Esophagus muscularis mucosa (tissue), 4 donors: Measurements from ENCODE around the gene LSS.

Experiments used
- CTCF ChIP-seq, 3 experiments: fragments of 200-600 bp in 2 of 3; fragments of 450-650 bp in 1 of 3; sonication (generic) in 2 of 3; IDR thresholded peaks; one replicate each; pipeline ENCODE4 v1.5.1; 2017 to 2019; ENCODE audit warnings: antibody characterized with exemption in 3 of 3, mild to moderate bottlenecking in 2 of 3, moderate library complexity in 1 of 3
- EP300 ChIP-seq: sonication (generic); formaldehyde crosslinking; IDR thresholded peaks from one replicate; pipeline ENCODE4 v1.6.1; 2017; ENCODE audit warnings: antibody characterized with exemption
- POLR2A ChIP-seq: fragments of 450-650 bp; IDR thresholded peaks from one replicate; pipeline ENCODE4 v1.6.1; 2017; ENCODE audit warnings: antibody characterized with exemption, moderate library complexity, mild to moderate bottlenecking, low read depth
- POLR2AphosphoS5 ChIP-seq, 2 donors: sonication (generic); formaldehyde crosslinking; IDR thresholded peaks; one replicate each; pipeline ENCODE4 v1.6.1; 2017; ENCODE audit warnings: antibody characterized with exemption in 2 of 2

- TF ChIP-seq CTCF (IDR thresholded peaks at IDR 0.05) (no peak), POLR2A (no peak), EP300 (no peak), POLR2AphosphoS5 (IDR thresholded peaks at IDR 0.05) (peak in 1 of 2 donors; percentile 7)
Observed at GRCh38 chr21:46226146-46226545, 2.4 kb downstream of the LSS start.
